ENCODE data around the gene ACTL10.

DNA sequence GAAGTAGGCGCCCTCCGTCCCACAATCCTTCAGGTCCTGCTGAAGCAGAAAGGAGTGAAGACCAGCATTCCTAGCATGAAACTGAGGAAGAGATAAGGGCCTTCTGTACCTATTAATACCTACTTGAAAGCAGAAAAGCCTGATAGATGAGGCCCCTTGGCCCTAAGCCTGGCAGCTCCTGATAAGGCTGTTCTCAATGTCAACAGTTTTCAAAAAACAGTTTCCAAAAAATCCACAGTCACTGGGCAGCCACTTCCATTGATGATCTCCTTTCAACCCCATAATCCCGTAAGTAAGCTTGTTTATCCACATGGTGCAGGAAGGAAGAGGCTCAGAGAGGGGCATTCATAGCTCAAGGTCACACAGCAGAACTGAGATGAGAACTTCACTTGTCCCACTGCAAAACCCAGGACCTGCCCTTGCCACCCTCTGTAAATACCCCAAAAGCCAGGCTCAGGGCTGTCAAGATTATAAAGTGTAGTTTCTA lies 22.2 kb downstream of the ACTL10 start:
- no peak for TF ChIP-seq CTCF (conservative IDR thresholded peaks at IDR 0.05; ENCODE audit: low read length)
- TF ChIP-seq EZH2phosphoT487 (IDR thresholded peaks at IDR 0.05; ENCODE audit: borderline replicate concordance, low read depth, low read length) = no peak
